GM19395 (cell line): Measurements from ENCODE around the gene CHADL.
A peak's percentile ranks its signal among the peaks of the same experiment; 100 is the strongest.

Experiments
- ATAC-seq: cut with Tn5 transposase; IDR thresholded peaks from one replicate; pipeline ENCODE4 v1.9.1; 2021; ENCODE audit warnings: mild to moderate bottlenecking, moderate library complexity; ENCODE audit not compliant: unreplicated experiment

Gene CHADL

DNA sequence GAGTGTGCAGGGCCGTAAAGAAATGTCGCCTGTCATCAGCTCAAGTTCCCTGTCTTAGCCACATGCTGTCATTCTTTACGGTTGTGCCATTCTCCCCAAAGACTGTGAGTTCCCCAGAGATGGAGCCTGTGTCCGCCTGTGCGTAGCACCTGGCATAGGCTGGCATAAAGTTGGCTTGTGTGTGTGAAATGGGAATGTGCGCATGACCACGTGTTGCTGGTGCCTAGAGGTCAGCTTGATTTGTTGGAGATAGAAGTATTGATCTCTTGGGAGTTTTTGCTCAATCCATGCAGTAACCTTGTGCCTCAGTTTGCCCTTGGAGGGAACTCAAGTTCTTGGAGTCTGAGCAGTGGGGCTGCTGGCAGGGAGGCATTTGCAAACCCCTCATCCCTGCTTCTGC, 9.4 kb downstream of the CHADL start:
- ATAC-seq, result no peak

DNA sequence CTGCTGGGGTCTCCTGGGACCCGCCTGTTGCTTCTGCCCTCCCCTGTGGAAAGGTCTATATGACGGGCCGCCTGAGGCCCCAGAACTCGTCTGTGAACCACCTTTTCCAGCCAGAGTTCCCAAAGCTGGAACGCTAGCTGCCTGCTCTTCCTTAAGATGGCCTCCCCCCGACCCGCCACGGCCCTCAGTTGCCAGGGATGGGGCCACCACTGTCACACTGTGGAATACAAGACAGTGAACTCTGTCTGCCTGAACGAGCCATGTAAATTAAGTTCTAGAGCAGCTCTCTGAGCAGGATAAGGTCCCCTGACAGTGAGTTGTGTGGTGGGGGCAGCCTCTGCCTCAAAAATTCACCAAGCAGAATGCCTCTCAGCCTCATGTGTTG, 10.3 kb downstream of the CHADL start:
- no peak for ATAC-seq

DNA sequence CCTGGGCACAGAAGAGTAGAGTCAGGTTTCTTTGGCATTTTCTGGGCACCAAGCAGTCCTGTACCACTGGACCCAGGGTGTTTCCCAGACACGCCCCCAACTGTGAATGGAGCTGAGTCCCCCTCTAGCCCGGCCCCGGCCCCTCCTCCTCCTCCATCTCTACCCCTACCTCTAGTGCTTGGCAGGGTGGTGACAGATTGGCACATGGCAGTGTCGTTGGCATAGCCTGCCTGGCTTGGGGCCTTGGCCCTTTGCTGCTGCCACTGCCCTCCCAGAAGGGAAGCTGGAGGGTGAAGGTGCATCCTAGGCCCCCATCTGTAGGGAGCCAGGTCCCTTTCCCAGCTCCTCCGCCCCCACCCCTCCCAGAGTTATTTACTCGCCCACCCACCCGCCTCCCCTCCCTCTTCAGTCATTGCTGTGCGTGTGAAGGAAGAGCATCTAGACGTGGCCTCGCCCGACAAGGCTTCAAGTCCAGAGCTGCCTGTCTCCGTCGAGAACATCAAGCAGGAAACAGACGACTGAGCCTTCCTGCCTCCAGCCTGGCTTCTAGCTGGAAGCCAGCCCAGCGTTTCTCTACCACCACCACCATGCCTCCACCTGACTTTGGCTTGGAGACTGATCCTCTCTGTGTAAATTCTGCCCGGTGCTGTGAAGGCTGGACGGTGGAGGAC, 10.9 kb downstream of the CHADL start:
- no peak for ATAC-seq

DNA sequence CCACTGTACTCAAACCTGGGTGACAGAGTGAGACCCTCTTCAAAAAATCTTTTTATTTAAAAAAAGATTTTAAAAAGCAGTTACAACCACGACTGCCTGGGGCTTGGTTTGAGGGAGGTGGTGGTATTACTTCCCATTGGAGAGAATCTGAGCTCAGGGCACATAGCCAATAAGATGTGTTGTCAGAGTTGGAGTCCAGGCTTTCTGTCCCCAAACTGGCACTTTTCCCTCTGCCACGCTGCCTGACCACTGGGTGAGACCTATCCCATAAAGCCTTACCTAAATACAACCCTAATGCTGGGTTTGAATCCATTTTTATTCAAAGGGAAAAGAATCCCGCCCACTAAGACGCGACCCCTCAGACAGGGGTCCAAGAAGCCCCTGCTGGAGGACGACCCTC, 11.5 kb downstream of the CHADL start:
- no peak for ATAC-seq

DNA sequence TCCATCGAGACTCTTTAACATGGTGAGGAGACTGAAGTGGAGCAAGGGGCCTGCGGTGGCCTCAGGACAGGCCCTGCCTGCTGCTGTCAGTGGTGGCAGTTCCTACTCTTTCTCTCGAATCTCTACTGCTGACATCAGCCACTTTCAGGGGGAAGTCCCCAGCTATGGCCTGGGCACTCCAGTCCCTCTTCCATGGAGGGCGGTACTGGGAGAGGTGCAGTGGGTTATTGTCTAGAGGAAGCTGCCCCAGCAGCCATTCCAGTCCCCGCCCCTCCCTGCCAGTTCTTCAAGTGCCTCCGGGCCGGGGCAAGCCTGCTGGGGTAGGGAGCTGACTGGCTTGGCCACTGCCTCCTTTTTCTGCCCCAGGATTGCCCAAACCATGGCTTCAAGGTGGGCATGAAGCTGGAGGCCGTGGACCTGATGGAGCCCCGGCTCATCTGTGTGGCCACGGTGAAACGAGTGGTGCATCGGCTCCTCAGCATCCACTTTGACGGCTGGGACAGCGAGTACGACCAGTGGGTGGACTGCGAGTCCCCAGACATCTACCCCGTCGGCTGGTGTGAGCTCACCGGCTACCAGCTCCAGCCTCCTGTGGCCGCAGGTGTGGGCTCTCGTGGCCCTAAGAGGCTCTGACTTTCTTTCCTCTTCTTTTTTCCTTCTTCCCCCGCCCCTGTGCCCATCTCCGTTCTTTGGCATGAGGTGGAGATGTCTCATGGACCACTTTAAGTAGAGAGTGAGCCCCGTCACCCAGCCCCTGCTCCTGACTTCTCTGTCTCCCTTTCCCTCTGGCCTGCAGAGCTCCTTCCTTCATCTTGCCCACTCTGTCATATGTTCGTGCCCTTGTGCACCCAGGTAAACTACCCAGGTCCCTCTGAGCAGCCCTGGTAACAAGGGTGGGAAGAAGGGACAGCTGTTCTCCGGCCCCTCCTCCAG, 13.7 kb downstream of the CHADL start:
- no peak for ATAC-seq

DNA sequence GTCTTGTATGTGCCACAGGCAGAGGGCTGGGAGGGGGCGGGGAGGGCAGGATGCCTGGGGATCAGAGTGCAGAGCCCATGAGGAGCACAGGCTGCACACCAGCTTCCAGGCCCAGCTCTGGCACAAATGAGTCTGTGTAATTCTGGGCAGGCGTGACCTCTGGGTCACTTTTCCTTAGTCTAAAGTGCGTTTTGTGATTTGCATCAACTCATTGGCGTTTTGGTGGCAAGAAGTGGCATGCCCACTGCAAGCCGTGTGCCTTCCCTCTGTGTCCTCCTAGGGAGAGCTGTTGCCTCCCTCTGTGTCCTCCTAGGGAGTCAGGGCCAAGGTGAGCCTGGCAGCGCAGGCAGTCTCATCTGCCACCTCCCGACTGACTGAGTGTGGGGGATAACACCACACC, 17.2 kb downstream of the CHADL start:
- ATAC-seq, result no peak

DNA sequence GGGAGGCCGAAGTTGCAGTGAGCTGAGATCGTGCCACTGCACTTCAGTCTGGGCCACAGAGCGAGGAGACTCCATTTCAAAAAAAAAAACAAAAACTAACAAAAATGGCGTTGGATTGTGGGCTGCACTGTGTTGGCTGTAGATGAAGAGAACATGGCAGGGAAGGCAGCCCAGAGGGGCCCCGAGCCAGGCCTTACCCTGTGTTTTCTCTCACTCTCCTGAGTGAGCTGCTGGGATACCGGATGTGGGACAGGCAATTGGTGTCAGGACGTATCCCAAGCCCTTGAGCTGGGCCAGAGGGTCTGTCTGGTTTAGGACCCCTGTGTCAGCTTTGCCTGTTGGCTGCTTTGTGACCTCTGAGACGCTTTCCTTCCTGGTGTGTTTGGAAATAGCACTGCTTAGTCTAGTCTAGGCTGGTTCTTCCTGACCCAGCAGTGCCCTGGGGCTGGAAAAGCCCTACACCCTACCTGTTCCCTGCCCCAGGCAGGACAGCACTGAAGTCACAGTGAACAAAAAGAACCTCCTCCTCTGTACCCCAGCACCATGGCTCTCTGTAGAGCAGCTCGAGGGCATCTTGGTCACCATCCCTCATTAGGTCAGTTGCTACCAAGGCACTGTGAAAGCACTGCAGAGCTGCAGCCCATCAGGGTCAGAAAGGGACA, 17.8 kb downstream of the CHADL start:
- no peak for ATAC-seq

DNA sequence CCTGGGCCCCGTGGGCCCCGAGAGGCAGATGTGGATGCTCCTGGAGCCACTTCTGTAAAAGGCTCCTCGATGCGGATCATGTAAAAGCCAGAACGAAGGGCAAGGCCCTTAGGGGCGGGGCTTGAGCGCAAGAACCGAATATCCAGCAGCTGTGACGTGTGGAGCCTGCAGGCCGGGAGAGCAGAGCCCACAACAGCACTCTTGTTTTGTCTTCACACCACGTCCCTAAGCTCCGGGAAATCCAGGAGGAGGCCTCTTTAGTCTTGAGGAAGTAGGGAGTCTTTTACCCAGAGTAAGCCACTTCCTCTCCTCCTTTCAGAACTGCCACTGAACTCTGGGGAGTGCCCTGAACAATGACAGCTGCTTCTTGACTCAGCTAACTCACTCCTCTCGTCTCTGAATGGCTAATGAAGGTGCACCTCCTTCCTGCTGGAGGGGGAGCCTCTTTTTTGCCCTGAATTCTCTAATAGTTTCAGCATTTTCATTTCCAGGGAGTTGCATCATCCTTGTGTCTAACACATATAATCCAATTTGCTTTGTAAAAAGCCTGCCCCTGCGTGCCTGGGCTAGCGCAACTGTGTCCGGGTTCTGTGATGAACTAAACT, 23.1 kb downstream of the CHADL start:
- ATAC-seq, result peak; percentile 65

DNA sequence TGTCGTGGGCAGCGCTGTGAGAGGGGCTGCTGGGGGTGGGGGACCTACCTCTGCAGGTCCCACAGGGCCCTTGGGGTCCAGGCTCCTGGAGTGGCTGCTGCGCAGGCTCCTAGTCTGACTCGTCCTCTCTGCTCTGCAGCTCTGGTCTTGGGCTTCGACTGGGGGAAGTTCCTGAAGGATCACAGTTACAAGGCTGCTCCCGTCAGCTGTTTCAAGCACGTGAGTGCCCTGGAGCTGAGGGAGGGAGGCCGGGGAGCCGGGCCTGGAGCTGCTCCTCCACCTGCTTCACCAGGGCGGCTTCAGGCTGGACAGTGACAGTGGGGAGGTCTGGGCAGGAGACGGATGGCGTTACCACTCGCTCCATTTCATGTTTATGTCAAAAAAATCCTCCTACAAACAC, 23.7 kb downstream of the CHADL start:
- ATAC-seq, result no peak

DNA sequence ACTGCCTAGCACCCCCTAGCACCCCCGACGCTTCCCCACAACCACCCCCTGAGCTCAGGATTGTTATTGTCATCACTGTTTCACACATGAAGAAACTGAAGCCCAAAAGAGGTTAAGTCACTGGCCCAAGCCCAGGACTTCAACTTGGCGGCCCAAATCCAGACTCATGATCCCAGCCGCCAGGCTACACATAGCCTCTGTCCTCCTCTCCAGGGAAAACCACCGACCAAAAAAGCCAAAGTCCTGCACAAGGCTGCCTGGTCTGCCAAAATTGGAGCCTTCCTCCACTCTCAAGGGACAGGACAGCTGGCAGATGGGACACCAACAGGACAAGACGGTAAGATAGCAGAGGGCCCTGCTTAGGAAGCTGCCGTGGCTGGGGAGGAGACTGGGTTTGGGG, 24.8 kb downstream of the CHADL start:
- no peak for ATAC-seq

DNA sequence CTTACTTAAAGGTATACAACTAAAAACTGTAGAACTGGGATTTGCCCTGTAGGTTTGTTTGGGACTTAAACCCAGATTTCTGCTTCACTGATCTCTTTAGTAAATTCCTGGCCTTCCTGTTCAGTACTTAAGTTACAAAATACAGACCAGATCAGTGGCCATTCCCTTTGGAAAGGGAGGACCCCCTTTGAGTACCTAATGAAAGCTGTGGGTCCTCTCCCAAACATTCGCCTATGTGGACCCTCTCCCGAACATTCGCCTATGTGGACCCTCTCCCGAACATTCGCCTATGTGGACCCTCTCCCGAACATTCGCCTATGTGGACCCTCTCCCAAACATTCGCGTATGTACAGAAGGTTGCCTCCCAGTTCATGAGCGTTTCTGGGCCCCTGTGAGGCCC, 25.3 kb downstream of the CHADL start:
- no peak for ATAC-seq

DNA sequence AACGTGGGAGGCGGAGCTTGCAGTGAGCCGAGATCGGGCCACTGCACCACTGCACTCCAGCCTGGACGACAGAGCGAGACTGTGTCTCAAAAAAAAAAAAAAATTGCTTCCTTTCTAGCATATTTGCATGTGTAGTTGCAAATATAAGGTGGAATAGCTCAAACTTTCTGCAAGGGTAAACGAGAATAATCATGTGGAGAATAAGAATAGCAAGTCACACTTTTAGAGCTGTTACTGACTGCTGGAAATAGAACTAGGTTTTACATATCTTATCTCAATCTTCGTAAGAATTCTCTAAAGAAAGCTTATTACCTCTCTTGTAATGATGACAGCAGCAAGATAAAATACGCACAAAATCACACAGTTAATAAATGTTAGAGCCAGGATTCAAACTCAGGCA, 34.0 kb downstream of the CHADL start:
- ATAC-seq, result no peak

DNA sequence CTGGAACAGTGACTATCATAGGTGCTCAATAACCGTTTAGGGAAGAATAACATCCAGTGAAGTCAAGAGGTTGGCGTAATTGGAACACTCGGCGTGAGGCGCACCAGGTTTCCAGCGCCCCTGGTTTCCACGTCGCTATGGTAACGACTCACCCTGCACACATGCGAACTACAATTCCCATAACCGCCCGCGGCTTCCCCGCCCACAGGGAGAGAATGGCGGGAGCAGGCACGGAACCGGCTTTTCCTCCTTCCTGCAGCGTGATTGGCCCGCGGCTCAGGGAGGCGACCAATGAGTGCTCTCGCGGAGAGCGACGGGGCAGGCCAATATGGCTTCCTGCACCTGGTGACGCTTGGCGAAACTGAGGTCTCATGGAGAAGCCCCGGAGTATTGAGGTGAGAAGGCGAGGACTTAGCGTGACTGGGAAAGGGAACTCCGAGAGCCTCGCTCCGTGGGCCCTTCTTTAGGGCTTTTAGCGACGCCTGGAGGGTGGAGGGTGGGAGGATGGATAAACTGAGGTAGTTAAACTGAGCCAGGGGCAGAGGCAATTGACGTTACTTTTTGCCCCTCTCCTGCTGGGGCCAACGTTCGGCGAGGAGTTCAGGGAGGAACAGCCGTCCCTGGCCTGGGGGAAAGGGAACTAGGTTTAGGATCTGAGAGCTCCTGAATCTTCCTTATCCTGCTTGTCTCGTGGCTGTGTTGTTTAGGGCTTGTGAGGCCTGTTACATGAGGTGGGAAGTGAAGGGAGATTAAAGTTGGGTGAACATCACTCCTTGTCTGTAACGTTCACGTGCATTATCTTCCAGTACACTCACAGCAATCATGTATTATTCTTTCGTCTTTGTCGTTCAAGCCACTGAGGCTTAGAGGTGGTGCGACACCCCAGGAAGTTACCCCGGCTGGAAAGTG, 35.5 kb downstream of the CHADL start, which contains the start of gene L3MBTL2:
Gene L3MBTL2 (plus strand): TSS at position 321 of the 909 bp plus-strand sequence. CDS start 51 bp downstream, at position 372.
- ATAC-seq, result peak; percentile 96

DNA sequence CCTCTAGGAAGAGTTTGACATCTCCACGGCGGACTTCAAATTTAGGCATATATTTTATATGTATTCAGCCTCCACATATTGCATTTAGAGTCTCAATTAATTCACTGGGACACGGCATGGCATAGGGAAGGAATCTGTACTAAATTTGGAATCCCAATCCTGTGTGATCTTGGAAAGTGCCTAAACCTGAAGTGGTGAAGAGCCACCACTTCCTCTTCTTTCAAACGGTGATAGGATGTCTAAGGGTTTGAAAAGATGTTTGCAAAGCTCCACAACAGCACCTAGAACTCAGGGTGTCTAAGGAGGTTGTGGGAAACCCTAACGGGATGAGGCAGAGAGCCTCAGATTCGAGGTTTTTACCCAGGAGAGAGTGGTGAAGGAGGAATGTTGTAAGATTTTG, 36.7 kb downstream of the CHADL start:
- ATAC-seq, result no peak

DNA sequence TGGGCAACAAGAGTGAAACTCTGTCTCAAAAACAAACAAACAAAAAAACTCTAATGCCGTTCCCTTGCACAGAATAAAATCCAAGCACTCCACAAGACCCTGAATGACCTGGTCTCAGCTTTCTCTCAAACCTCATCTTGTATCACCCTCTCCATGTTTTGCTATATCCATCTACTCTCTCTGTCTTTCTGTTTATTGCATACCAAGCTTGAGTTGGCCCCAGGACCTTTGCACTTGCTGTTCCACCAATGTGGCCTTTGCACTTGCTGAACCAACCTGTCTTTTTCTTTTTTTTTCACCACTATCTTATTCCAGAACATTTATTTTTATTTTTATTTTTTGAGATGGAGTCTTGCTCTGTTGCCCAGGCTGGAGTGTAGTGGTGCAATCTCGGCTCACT, 37.6 kb downstream of the CHADL start:
- no peak for ATAC-seq

DNA sequence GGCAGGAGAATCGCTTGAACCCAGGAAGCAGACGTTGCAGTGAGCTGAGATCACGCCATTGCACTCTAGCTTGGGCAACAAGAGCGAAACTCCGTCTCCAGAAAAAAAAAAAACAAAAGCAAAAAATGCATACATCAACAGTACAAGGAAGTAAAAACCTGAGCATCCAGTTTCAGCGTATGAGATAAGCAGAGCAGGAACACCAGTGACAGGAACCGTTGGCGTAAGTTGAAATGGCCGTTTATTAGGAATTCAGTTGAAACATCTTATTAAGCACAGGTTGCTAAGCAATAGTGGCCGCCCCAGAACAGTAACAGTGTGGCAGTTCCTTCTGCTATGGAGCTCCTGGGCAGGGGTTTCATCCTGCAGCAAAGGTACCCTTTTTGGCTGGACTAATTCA, 39.6 kb downstream of the CHADL start:
- ATAC-seq, result no peak

DNA sequence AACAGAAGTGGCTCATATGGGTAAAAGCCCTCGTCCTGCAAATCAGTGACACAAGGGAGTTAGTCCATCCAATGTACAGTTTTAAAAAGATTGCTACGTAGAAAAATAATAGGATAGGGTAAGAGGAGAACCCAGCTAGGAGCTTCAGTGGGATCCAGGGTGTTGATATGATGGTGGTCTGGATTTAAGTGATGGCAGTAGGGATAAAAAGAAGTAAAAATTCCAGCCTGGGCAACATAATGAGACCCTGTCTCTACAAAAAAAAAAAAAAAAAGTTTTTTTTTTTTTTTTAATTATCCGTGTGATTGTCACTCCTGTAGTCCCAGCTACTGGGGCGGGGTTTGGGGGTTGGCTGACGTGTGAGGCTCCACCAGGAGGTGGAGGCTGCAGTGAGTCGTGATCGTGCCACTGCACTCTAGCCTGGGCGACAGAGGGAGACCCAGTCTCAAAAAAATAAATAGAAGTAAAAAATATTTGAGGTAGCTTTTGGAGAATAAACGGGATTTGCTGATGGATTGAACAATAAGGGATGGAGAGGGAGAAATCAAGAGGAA, 42.6 kb downstream of the CHADL start:
- ATAC-seq, result no peak

DNA sequence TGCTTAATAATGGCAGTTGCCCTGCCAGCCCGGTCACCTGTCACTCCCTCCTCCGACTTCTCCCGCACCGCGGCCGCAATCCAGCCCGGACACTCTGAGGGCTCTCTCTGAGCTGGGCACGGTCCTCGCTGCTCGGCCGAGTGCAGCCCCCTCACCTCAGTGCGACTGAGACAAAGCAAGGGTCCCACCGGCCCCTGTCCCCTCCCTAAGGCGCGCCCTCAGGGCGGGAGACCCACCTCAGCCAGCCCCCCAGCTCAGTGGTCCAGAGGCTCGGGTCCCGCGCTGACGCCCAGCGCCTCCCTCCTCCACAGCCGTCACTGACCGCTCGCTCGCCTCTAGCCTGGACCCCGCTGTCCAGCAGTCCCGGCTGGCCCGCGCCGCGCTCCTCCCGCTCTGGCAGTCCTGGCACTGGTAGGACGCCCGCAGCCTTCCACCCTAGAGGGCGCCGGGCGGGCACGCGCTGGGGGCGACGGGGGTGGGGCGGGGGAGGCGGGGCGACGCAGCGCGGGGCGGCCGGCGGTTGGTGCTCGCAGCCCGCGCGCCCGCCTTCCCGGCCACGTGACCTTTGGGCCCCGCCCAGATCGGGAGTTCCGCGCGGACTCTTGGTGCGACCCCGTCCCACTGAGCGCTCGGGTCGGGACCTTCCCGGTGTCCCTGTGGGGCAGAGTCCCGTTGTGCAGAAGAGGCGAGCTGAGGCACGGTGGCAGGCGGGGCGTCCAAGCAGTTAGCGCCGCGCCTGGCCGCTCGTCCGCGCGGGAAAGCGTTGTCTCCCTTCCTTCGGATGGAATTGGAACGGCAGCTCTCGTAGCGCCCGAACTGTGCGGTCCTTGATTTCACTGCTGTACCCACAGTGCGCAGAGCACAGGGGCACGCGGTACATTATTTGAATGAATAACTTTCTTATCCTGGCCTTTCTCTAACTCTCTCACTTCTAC, 43.4 kb downstream of the CHADL start:
- ATAC-seq, result peak; percentile 79

DNA sequence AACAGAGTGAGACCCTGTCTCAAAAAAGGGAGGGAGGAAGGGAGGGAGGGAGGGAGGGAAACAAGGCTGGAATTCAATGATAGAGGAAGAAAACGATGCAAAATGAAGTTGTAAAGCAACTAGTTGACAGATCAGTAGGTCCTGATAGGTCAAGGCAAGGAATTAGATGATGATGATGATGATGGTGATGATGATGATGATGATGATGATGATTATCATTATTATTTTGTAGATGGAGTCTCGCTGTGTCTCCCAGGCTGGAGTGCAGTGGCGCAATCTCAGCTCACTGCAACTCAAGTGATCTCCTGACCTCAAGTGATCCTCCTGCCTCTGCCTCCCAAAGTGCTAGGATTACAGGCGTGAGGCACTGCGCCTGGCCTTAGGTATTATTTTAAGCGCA, 46.9 kb downstream of the CHADL start:
- ATAC-seq, result no peak
